ENCODE data around the gene UNC119B.

UNC119B gene

GRCh38 chr12:120712610-120713009, 2.4 kb downstream of the UNC119B start (continued):
- TF ChIP-seq ZNF518A (tag by site-specific recombination; conservative IDR thresholded peaks at IDR 0.05; ENCODE audit: low read depth) (no peak), ZNF416 (tag by site-specific recombination; IDR thresholded peaks at IDR 0.05) (no peak), ZNF132 (tag by site-specific recombination; IDR thresholded peaks at IDR 0.05; ENCODE audit: borderline replicate concordance) (no peak), SP2 (tag by site-specific recombination; IDR thresholded peaks at IDR 0.05) (no peak), ZNF768 (tag by site-specific recombination; IDR thresholded peaks at IDR 0.05) (no peak)

- Histone ChIP-seq H3K4me3 (ENCODE audit: low read depth, low read length) (no peak overlapping the region), H3K9me3 (ENCODE audit: control insufficient read depth, insufficient read depth, low read depth, low read length) (no peaks in the 10 kb centered on the region), H3K36me3 (ENCODE audit: control insufficient read depth in 2 of 2, insufficient read depth in 1 of 2, low read length in 2 of 2) (peaks cover 41 to 67% of the 10 kb centered on the region in 2 experiments), H3K27ac (ENCODE audit: extremely low read depth, low read depth, low read length) (no peak overlapping the region), H3K4me1 (ENCODE audit: control insufficient read depth, insufficient read depth, low read length) (peaks cover 3% of the 10 kb centered on the region; the same call in 1 of the 2 replicates)
- TF ChIP-seq ZNF146 (tag by site-specific recombination; IDR thresholded peaks at IDR 0.05) (no peak), ZBTB17 (tag by site-specific recombination; IDR thresholded peaks at IDR 0.05) (peak; percentile 48), ZNF692 (tag by site-specific recombination; IDR thresholded peaks at IDR 0.05) (0 out of 2 replicates have a peak, but pooled peaks have one; percentile 14), ZBTB49 (tag by site-specific recombination; IDR thresholded peaks at IDR 0.05; ENCODE audit: low read depth) (no peak), ZNF660 (tag by site-specific recombination; IDR thresholded peaks at IDR 0.05) (peak; percentile 74), ZBTB8A (tag by site-specific recombination; IDR thresholded peaks at IDR 0.05) (no peak), ZNF654 (tag by site-specific recombination; IDR thresholded peaks at IDR 0.05; ENCODE audit: low read depth) (peak; percentile 60), ZNF600 (tag by site-specific recombination; IDR thresholded peaks at IDR 0.05) (peak; percentile 73), ZFP37 (tag by site-specific recombination; IDR thresholded peaks at IDR 0.05) (no peak), CTCF (tag by site-specific recombination; IDR thresholded peaks at IDR 0.05) (peak; percentile 60), ZBTB11 (tag by site-specific recombination; conservative IDR thresholded peaks at IDR 0.05; ENCODE audit: low read depth) (peak; percentile 79)
- POLR2A ChIA-PET, result no interaction called here
- CTCF ChIA-PET, result interaction anchor here (0.6 to 1.7 kb wide), 7 partner anchors 11 to 257 kb away, joined by 3 to 9 read pairs (median 4); partner anchors contain the start of gene ACADS
These were observed 3.7 kb downstream of the UNC119B start for GRCh38 chr12:120713861-120714482.

Data from HEK293 (cell line).